Uterus (tissue), 4 donors: Measurements from ENCODE around the gene SUGCT. TPM values are rescaled to one million over a fixed set of nuclear protein-coding genes. Genes with fewer than 3 reads are reported as not detected.

ENCODE experiments used
- DNase-seq, 2 donors: peaks; one replicate each; pipeline ENCODE4 v3.0.0-alpha.2; 2019 to 2020
- H3K27ac ChIP-seq, 2 donors: fragments of 200-600 bp; sonication (generic); 1 replicate in 1 of 2; 2 replicates in 1 of 2; pipeline ENCODE4 v1.5.1; 2016 to 2018
- H3K27me3 ChIP-seq, 2 donors: fragments of 200-600 bp; sonication (generic); one replicate each; pipeline ENCODE4 v1.5.1; 2018 to 2019; ENCODE audit warnings: control low read depth in 1 of 2
- H3K36me3 ChIP-seq, 2 donors: fragments of 200-600 bp; sonication (generic); one replicate each; pipeline ENCODE4 v1.5.1; 2019; ENCODE audit warnings: control low read depth in 1 of 2
- H3K4me1 ChIP-seq, 2 donors: fragments of 200-600 bp; sonication (generic); one replicate each; pipeline ENCODE4 v1.5.1; 2018 to 2019; ENCODE audit warnings: control low read depth in 1 of 2
- H3K4me3 ChIP-seq, 2 donors: fragments of 200-600 bp; sonication (generic); 1 replicate in 1 of 2; 2 replicates in 1 of 2; pipeline ENCODE4 v1.5.1; 2018 to 2019; ENCODE audit warnings: mild to moderate bottlenecking in 1 of 2
- H3K9me3 ChIP-seq, 2 donors: fragments of 200-600 bp; sonication (generic); one replicate each; pipeline ENCODE4 v1.5.1; 2019; ENCODE audit warnings: control low read depth in 1 of 2
- POLR2A ChIP-seq, 2 donors: fragments of 450-650 bp; IDR thresholded peaks; one replicate each; pipeline ENCODE4 v1.6.1; 2016; ENCODE audit warnings: antibody characterized with exemption in 2 of 2, mild to moderate bottlenecking in 1 of 2, moderate library complexity in 1 of 2
- intact Hi-C: fragments of 100-400 bp; cut with DNase I; formaldehyde crosslinking; loops from one replicate; pipeline ENCODE4 v1.15.1; 2023; ENCODE audit warnings: low total_unique reads
- total RNA-seq, 4 donors: library from RNA; depleted of rRNA in 3 of 4; stranded (reverse); fragments of >200 nt in 3 of 4; gene quantifications; one replicate each; pipeline versions ENCODE4 v1.1.0 to v1.2.4, GENCODE V29; 2014 to 2023
- TF ChIP-seq, protein P1 (sequence below), 4 experiments: fragments of 200-600 bp in 2 of 4; fragments of 450-650 bp in 2 of 4; sonication (generic) in 2 of 4; IDR thresholded peaks; one replicate each; pipeline ENCODE4 v1.5.1; 2016 to 2019; ENCODE audit warnings: antibody characterized with exemption in 4 of 4, mild to moderate bottlenecking in 2 of 4, moderate library complexity in 1 of 4
- donor health status: DM: yes; HTN: yes; CAD: no.

SUGCT gene
- total RNA-seq, 4 donors from 2014 or later = 2.0 to 9.6 (median 6.3) TPM; not detected in 1

DNA sequence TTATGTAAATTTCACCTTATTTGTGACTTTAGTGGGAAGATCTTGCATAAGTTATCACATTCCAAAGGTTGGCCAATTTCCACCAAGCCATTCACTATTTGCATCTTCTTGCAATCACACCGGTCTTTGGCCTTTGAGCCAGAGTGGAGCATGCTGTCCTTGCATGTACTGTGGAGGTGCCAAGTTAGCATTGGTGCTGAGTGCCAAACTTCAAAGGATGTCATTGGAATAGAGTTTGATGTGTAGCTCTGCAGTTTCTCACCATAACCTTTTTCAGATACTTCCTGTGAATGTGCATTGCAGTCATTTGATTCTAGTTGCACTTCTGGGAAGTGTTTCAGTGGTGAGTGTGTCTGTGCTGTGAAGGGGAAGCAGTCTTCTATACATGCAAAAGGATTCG lies 620.6 kb downstream of the SUGCT start:
- no peak for TF ChIP-seq POLR2A (IDR thresholded peaks at IDR 0.05)
- TF ChIP-seq, protein P1, sequence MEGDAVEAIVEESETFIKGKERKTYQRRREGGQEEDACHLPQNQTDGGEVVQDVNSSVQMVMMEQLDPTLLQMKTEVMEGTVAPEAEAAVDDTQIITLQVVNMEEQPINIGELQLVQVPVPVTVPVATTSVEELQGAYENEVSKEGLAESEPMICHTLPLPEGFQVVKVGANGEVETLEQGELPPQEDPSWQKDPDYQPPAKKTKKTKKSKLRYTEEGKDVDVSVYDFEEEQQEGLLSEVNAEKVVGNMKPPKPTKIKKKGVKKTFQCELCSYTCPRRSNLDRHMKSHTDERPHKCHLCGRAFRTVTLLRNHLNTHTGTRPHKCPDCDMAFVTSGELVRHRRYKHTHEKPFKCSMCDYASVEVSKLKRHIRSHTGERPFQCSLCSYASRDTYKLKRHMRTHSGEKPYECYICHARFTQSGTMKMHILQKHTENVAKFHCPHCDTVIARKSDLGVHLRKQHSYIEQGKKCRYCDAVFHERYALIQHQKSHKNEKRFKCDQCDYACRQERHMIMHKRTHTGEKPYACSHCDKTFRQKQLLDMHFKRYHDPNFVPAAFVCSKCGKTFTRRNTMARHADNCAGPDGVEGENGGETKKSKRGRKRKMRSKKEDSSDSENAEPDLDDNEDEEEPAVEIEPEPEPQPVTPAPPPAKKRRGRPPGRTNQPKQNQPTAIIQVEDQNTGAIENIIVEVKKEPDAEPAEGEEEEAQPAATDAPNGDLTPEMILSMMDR (IDR thresholded peaks at IDR 0.05) = no peak
- H3K27me3 ChIP-seq = no peaks in the 10 kb centered on the region
- no peaks in the 10 kb centered on the region for H3K36me3 ChIP-seq
- no peaks in the 10 kb centered on the region for H3K4me1 ChIP-seq
- H3K9me3 ChIP-seq = no peaks in the 10 kb centered on the region
- H3K27ac ChIP-seq = no peak overlapping the region
- no peak overlapping the region for H3K4me3 ChIP-seq
- DNase-seq = no peak
- intact Hi-C loops = no loop called here

DNA sequence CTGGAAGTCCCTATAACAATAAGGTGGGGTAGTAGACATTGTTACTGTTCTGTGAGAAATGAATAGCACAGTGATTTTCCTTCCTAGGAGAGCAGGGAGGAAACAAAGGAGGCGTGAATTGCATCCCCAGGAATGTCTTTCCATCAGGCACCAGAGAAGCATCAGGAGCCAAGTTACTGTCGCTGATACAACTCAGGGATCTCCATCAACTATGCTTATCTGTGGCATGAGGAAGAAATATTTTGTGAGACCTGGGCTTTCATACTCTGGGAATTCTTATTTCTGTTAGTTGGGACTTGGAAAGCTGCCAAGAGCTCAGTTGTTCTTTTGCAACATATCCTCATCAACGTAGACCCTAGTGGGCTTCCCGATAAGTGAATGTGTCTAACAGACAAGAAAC lies 622.3 kb downstream of the SUGCT start:
- TF ChIP-seq, protein P1 (IDR thresholded peaks at IDR 0.05) = no peak
- no peak for TF ChIP-seq POLR2A (IDR thresholded peaks at IDR 0.05)
- intact Hi-C loops = no loop called here
- H3K27ac ChIP-seq = no peak overlapping the region
- H3K4me3 ChIP-seq = no peak overlapping the region
- no peaks in the 10 kb centered on the region for H3K4me1 ChIP-seq
- DNase-seq = no peak
- no peaks in the 10 kb centered on the region for H3K27me3 ChIP-seq
- H3K9me3 ChIP-seq = no peaks in the 10 kb centered on the region
- H3K36me3 ChIP-seq = no peaks in the 10 kb centered on the region

DNA sequence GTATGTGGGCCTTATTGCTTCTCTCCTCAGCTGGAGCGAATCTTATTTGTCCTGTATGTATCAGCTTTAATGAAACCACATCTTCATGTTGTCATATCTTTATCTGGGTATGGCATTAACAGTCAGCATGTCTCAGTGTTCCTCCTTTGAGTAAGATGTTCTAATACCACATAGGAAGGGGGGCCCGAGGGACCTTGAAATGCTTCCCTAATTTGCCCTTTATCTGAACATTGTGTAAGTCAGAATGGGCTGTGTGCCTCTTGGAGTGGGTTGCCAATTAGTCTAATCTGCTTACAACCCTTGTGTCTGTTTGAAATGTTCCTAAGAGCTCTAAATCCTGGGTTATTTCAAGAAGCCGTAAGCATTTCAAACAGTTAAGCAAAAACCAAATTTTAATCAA lies 623.8 kb downstream of the SUGCT start:
- intact Hi-C loops = no loop called here

DNA sequence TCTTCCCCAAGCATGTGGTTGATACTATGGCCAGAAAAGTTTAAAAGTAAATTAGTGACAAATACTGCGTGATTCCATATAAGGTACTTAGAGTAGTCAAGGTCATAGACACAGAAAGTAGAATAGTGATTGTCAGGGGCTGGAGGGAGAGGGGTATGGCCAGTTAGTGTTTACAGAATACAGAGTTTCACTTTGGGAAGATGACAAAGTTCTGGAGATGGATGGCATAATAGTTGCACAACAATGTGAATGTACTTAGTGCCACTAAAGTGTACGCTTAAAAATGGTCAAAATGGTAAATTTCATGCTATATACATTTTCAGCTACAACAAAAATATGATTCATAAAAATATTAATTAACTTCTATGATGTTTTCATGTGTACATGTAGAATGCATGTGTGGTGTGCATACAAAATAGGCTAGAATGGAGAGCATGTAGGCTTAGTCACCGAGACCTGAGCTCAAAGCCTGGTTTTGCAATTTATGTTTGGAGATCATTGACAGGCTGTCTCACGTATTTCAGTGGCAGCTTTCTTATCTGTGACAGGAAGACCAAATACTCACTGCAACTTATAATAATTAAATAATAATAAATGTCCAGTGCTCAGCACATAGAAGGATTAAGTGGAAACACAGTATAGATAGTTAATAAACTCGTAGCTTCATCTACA lies 625.6 kb downstream of the SUGCT start:
- Histone ChIP-seq H3K36me3 (no peaks in the 10 kb centered on the region), H3K27me3 (no peaks in the 10 kb centered on the region), H3K4me1 (no peaks in the 10 kb centered on the region), H3K9me3 (no peaks in the 10 kb centered on the region), H3K27ac (no peak overlapping the region), H3K4me3 (no peak overlapping the region)
- intact Hi-C loops = no loop called here
- TF ChIP-seq POLR2A (IDR thresholded peaks at IDR 0.05) = no peak
- TF ChIP-seq, protein P1 (IDR thresholded peaks at IDR 0.05) = no peak
- no peak for DNase-seq

More for the DNA sequence above, 623.8 kb downstream of the SUGCT start:
- TF ChIP-seq POLR2A (IDR thresholded peaks at IDR 0.05) = no peak
- TF ChIP-seq, protein P1 (IDR thresholded peaks at IDR 0.05) = no peak
- Histone ChIP-seq H3K27ac (no peak overlapping the region), H3K36me3 (no peaks in the 10 kb centered on the region), H3K4me3 (no peak overlapping the region), H3K27me3 (no peaks in the 10 kb centered on the region), H3K9me3 (no peaks in the 10 kb centered on the region), H3K4me1 (no peaks in the 10 kb centered on the region)
- DNase-seq = no peak

DNA sequence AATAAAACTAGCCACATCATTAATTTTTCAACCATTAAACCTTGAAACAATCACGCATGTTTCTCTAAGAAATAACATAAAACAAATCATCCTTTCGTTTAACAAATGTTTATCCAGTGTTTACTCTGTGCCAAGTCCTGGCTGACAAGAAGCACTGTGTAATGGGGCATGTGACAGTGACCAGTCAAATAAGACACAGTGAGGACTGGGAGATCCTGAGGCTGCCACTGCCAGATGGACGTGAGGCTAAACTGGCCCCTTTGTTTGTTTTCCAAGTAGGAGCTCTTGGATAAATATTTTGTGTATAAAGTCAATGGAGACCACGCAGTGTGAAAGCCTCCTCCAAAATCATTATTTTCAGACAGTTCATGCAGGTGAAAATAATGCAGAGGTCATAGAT lies 626.2 kb downstream of the SUGCT start:
- no peak overlapping the region for H3K4me3 ChIP-seq
- no peak overlapping the region for H3K27ac ChIP-seq
- H3K9me3 ChIP-seq = no peaks in the 10 kb centered on the region
- H3K4me1 ChIP-seq = no peaks in the 10 kb centered on the region
- intact Hi-C loops = no loop called here
- no peak for DNase-seq
- no peaks in the 10 kb centered on the region for H3K27me3 ChIP-seq
- no peak for TF ChIP-seq POLR2A (IDR thresholded peaks at IDR 0.05)
- TF ChIP-seq, protein P1 (IDR thresholded peaks at IDR 0.05) = no peak
- H3K36me3 ChIP-seq = no peaks in the 10 kb centered on the region
